ENCODE data around the gene FDX1.

GRCh38 chr11:110430267-110431050 is 711 bp downstream of the FDX1 start:
- TF ChIP-seq POLR2AphosphoS5 (IDR thresholded peaks at IDR 0.05; ENCODE audit: low read depth, low read length) = peak; percentile 2; the same call in 1 of the 2 replicates
- no peak for TF ChIP-seq EP300 (IDR thresholded peaks at IDR 0.05; ENCODE audit: borderline replicate concordance in 1 of 2, low read depth in 2 of 2, low read length in 2 of 2)
- no peak for TF ChIP-seq RFX5 (IDR thresholded peaks at IDR 0.05; ENCODE audit: borderline replicate concordance, low read depth, low read length)
